GM12878 (cell line): ENCODE data around the gene STAT5B. TPM values are rescaled to one million over a fixed set of nuclear protein-coding genes. Genes with fewer than 3 reads are reported as not detected.

Experiments
- ATAC-seq: fragments of 200-7000 bp; cut with Tn5 transposase; 3 replicates; pipeline ENCODE4 v1.9.1; 2020; ENCODE audit warnings: mild to moderate bottlenecking, moderate library complexity
- BruUV-seq: library from RNA; stranded (reverse); fragments of 400-500 nt; replicated peaks from 2 replicates; lab custom pipeline; 2021; lab: Mats Ljungman, UMichigan
- CTCF ChIA-PET: fragments of 300-600 bp; sonication (Branson Sonifier 250); formaldehyde crosslinking; extraction: SDS; loops from one replicate; lab custom pipeline; 2021; ENCODE audit warnings: inconsistent platforms; lab: Yijun Ruan, JAX
- POLR2A ChIA-PET: fragments of 350-600 bp; formaldehyde crosslinking; extraction: SDS; loops from one replicate; lab custom pipeline; 2021; ENCODE audit warnings: inconsistent platforms; lab: Charles Lee
- RAD21 ChIA-PET: fragments of 300-600 bp; sonication (Branson Sonifier 250); formaldehyde crosslinking; loops from one replicate; lab custom pipeline; 2023; ENCODE audit warnings: antibody characterized with exemption; ENCODE audit not compliant: unreplicated experiment; lab: Charles Lee
- SMC1A ChIA-PET: fragments of 300-600 bp; sonication (Branson Sonifier 250); formaldehyde crosslinking; loops from one replicate; lab custom pipeline; 2023; ENCODE audit not compliant: unreplicated experiment, uncharacterized antibody; lab: Charles Lee
- DNase-seq: peaks from one replicate; pipeline ENCODE4 v3.0.0-alpha.2; 2011; ENCODE audit warnings: low read depth, low spot score
- FAIRE-seq: peaks from 3 replicates; lab custom pipeline; 2011; peaks lifted over from hg19 to GRCh38; lab: Jason Lieb, UNC
- H2AFZ ChIP-seq: 2 replicates; pipeline ENCODE4 v1.6.0; 2011; ENCODE audit warnings: low read depth, low read length, control low read depth; ENCODE audit not compliant: control insufficient read depth
- H3K27ac ChIP-seq: 2 replicates; pipeline ENCODE4 v1.5.1; 2011; ENCODE audit warnings: control low read depth; ENCODE audit not compliant: control insufficient read depth, insufficient read depth
- H3K27me3 ChIP-seq, 2 experiments: replicated peaks in 1 of 2; 2 replicates each; pipeline versions ENCODE4 v1.6.0 to v1.6.1; 2011; ENCODE audit warnings: low read length in 1 of 2; ENCODE audit not compliant: control insufficient read depth in 2 of 2, insufficient read depth in 2 of 2
- H3K36me3 ChIP-seq, 2 experiments: 2 replicates each; pipeline ENCODE4 v1.5.1; 2011; ENCODE audit warnings: low read length in 1 of 2; ENCODE audit not compliant: control insufficient read depth in 2 of 2, insufficient read depth in 2 of 2
- H3K4me1 ChIP-seq: 2 replicates; pipeline ENCODE4 v1.6.1; 2011; ENCODE audit warnings: mild to moderate bottlenecking, low read length, moderate library complexity, mixed read lengths; ENCODE audit not compliant: control insufficient read depth, insufficient read depth
- H3K4me2 ChIP-seq: 2 replicates; pipeline ENCODE4 v1.6.0; 2011; ENCODE audit warnings: control low read depth; ENCODE audit not compliant: control insufficient read depth, insufficient read depth
- H3K4me3 ChIP-seq: fragments of 200-600 bp; sonication (generic); 2 replicates; pipeline ENCODE4 v1.5.1; 2016
- H3K79me2 ChIP-seq: 2 replicates; pipeline ENCODE4 v1.6.0; 2011; ENCODE audit warnings: low read length; ENCODE audit not compliant: control insufficient read depth, insufficient read depth
- H3K9ac ChIP-seq: 2 replicates; pipeline ENCODE4 v1.8.0; 2011; ENCODE audit warnings: low read length, control low read depth, mixed read lengths; ENCODE audit not compliant: control insufficient read depth, insufficient read depth
- H3K9me3 ChIP-seq: replicated peaks from 3 replicates; pipeline ENCODE4 v1.5.1; 2011; ENCODE audit warnings: mild to moderate bottlenecking, low read length; ENCODE audit not compliant: control insufficient read depth, insufficient read depth
- H4K20me1 ChIP-seq: 2 replicates; pipeline ENCODE4 v1.6.0; 2011; ENCODE audit not compliant: control insufficient read depth, insufficient read depth
- BMI1 ChIP-seq: fragments of 450-650 bp; IDR thresholded peaks from 2 replicates; pipeline ENCODE4 v1.6.1; 2016; ENCODE audit warnings: mild to moderate bottlenecking, moderate library complexity, borderline replicate concordance
- CEBPZ ChIP-seq: fragments of 150-350 bp; IDR thresholded peaks from 2 replicates; pipeline ENCODE4 v1.6.1; 2016; ENCODE audit warnings: low read depth, low read length
- CREM ChIP-seq: IDR thresholded peaks from 2 replicates; pipeline ENCODE4 v1.6.1; 2014; ENCODE audit warnings: antibody characterized with exemption, low read depth
- FOS ChIP-seq: IDR thresholded peaks from 3 replicates; pipeline ENCODE4 v1.6.1; 2011; ENCODE audit warnings: borderline replicate concordance; ENCODE audit not compliant: insufficient read length; ENCODE audit errors: extremely low read depth
- GATAD2B ChIP-seq: fragments of 450-650 bp; conservative IDR thresholded peaks from 2 replicates; pipeline ENCODE4 v1.6.1; 2017; ENCODE audit warnings: low read depth, mild to moderate bottlenecking, moderate library complexity
- LARP7 ChIP-seq: fragments of 450-650 bp; IDR thresholded peaks from 2 replicates; pipeline ENCODE4 v1.6.1; 2017; ENCODE audit warnings: mild to moderate bottlenecking
- MTA3 ChIP-seq: IDR thresholded peaks from 2 replicates; pipeline ENCODE4 v1.6.1; 2012; ENCODE audit warnings: low read length, inconsistent platforms, borderline replicate concordance
- NFXL1 ChIP-seq: fragments of 450-650 bp; IDR thresholded peaks from 2 replicates; pipeline ENCODE4 v1.6.1; 2017; ENCODE audit warnings: antibody characterized with exemption, mild to moderate bottlenecking, borderline replicate concordance
- NR2F1 ChIP-seq: fragments of 450-650 bp; conservative IDR thresholded peaks from 2 replicates; pipeline ENCODE4 v1.6.1; 2017; ENCODE audit warnings: mild to moderate bottlenecking
- RCOR1 ChIP-seq: conservative IDR thresholded peaks from 2 replicates; pipeline ENCODE4 v1.6.1; 2012; ENCODE audit warnings: low read depth, low read length, improper control_type of control experiment
- RELA ChIP-seq: fragments of 450-650 bp; IDR thresholded peaks from 2 replicates; pipeline ENCODE4 v1.8.0; 2014; ENCODE audit warnings: borderline replicate concordance; ENCODE audit not compliant: partially characterized antibody
- SMARCA5 ChIP-seq: fragments of 450-650 bp; IDR thresholded peaks from 2 replicates; pipeline ENCODE4 v1.6.1; 2017; ENCODE audit warnings: mild to moderate bottlenecking
- ZZZ3 ChIP-seq: IDR thresholded peaks from 2 replicates; pipeline ENCODE4 v1.6.1; 2011; ENCODE audit warnings: low read depth; ENCODE audit not compliant: control insufficient read depth, insufficient read length
- WGBS: methylation state at CpG from one replicate; pipeline ENCODE4 v1.1.6; 2016; ENCODE audit warnings: low lambda C conversion rate; ENCODE audit not compliant: insufficient replicate concordance, insufficient coverage; ENCODE audit errors: missing lambda C conversion rate; 5-methylcytosine and 5-hydroxymethylcytosine counted together
- in situ Hi-C: fragments of 300-500 bp; cut with MboI; formaldehyde crosslinking; loops from 9 replicates; pipeline ENCODE4 v1.14.3; 2018; ENCODE audit warnings: mixed read lengths
- intact Hi-C: fragments of 100-400 bp; cut with micrococcal nuclease; formaldehyde crosslinking; loops from one replicate; pipeline ENCODE4 v1.14.2; 2022; ENCODE audit not compliant: unreplicated experiment
- polyA plus RNA-seq, 11 experiments: library from polyadenylated mRNA; depleted of rRNA in 4 of 11; unstranded in 6 of 11; stranded (reverse) in 5 of 11; fragments of >200 nt; fragmentation: Nextera tagmentation in 4 of 11; fragmentation: Illumina TruSeq in 1 of 11; extraction: Ambion mirVana in 4 of 11; extraction: Trizol in 1 of 11; gene quantifications; 1 replicate in 1 of 11; 2 replicates in 10 of 11; pipeline versions ENCODE4 v1.2.1 to v1.2.3, GENCODE V29; 2011 to 2016; ENCODE audit warnings: inconsistent platforms in 2 of 11, missing spikeins in 2 of 11, low read depth in 1 of 11
- total RNA-seq, 4 experiments: library from RNA; depleted of rRNA in 3 of 4; stranded (reverse); fragments of >200 nt in 3 of 4; fragmentation: Illumina TruSeq in 1 of 4; extraction: Trizol in 1 of 4; gene quantifications; 2 replicates each; pipeline versions ENCODE4 v1.2.1 to v1.2.3, GENCODE V29; 2013 to 2021

STAT5B gene
- total and polyA plus RNA-seq, 10 of the 15 experiments (the other 5 are each of a cell fraction or from before 2014, with no cell fraction given), result 11.0 to 69.6 (median 46.7) TPM

GRCh38 chr17:42192189-42193126 lies 83.7 kb downstream of the STAT5B start:
- in situ Hi-C loops (no loop called here), intact Hi-C loops (no loop called here)
- Histone ChIP-seq H3K36me3 (no peaks in the 10 kb centered on the region), H3K9me3 (no peaks in the 10 kb centered on the region), H3K27me3 (no peaks in the 10 kb centered on the region), H3K4me2 (peak overlapping the region; percentile 60), H3K27ac (no peak overlapping the region), H2AFZ (no peak overlapping the region), H3K9ac (no peak overlapping the region), H3K4me1 (0 out of 2 replicates have a peak, but pooled peaks cover 3% of the 10 kb centered on the region), H3K79me2 (peaks cover 4% of the 10 kb centered on the region), H3K4me3 (peak overlapping the region; percentile 92; the same call in 1 of the 2 replicates), H4K20me1 (no peaks in the 10 kb centered on the region)
- FAIRE-seq (no peak), DNase-seq (no peak), ATAC-seq (no peak)
- SMC1A ChIA-PET, result interaction anchor here (0.8 kb wide), 1 partner anchor 17 kb away, joined by 3 read pairs; no protein-coding TSS in a partner anchor
- RAD21 ChIA-PET, result interaction anchor here (0.5 to 2.0 kb wide), 3 partner anchors 11 to 72 kb away, joined by 4 to 16 read pairs (median 4); partner anchors contain the start of gene KCNH4
- CTCF ChIA-PET, result interaction anchor here (1.2 kb wide), 1 partner anchor 14 kb away, joined by 3 read pairs; no protein-coding TSS in a partner anchor
- POLR2A ChIA-PET, result interaction anchor here (0.5 to 0.8 kb wide), 3 partner anchors 9 to 1753 kb away, joined by 6 to 7 read pairs (median 6); no protein-coding TSS in a partner anchor
- no TSS peak for BruUV-seq
- WGBS, result 83% methylated on average over 23 of the region's 23 CpGs
- TF ChIP-seq BMI1 (no peak), RELA (no peak), SMARCA5 (no peak)

DNA sequence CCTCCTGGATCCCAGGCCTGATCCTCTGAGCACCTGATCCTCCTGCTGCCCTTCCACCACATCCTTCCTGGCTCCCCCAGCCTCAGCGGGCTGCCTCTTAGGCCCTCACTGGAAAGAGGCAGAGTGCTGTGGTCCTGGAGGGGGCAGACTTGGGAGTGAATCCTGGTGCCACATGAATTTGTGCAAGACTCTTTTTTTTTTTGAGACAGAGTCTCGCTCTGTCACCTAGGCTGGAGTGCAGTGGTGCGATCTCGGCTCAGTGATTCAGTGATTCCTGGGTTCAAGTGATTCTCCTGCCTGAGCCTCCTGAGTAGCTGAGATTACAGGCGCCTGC lies 84.9 kb downstream of the STAT5B start:
- BruUV-seq, result no TSS peak
- CTCF ChIA-PET, result interaction anchor here (0.8 to 2.1 kb wide), 2 partner anchors 10 to 125 kb away, joined by 3 to 9 read pairs; partner anchors contain the start of gene KCNH4
- POLR2A ChIA-PET, result interaction anchor here (0.8 kb wide), 1 partner anchor 8 kb away, joined by 7 read pairs; no protein-coding TSS in a partner anchor
- in situ Hi-C loops, result no loop called here
- H3K27me3 ChIP-seq, result no peaks in the 10 kb centered on the region
- no peak overlapping the region for H3K9ac ChIP-seq
- SMC1A ChIA-PET, result no interaction called here
- FAIRE-seq, result no peak
- no peak overlapping the region for H2AFZ ChIP-seq
- H3K79me2 ChIP-seq, result peaks cover 4% of the 10 kb centered on the region
- 96% methylated on average over 5 of the region's 5 CpGs for WGBS
- no peaks in the 10 kb centered on the region for H3K9me3 ChIP-seq
- 0 out of 2 replicates have a peak, but pooled peaks cover 3% of the 10 kb centered on the region for H3K4me1 ChIP-seq
- ATAC-seq, result no peak
- no peak overlapping the region for H3K4me2 ChIP-seq
- H3K4me3 ChIP-seq, result no peak overlapping the region
- DNase-seq, result no peak
- RAD21 ChIA-PET, result interaction anchor here (0.6 kb wide), 1 partner anchor 20 kb away, joined by 4 read pairs; no protein-coding TSS in a partner anchor
- H3K27ac ChIP-seq, result no peak overlapping the region
- no peaks in the 10 kb centered on the region for H4K20me1 ChIP-seq
- intact Hi-C loops, result no loop called here
- no peaks in the 10 kb centered on the region for H3K36me3 ChIP-seq
- TF ChIP-seq MTA3, result no peak
- TF ChIP-seq RCOR1, result no peak
- TF ChIP-seq NR2F1, result no peak
- no peak for TF ChIP-seq ZZZ3
- no peak for TF ChIP-seq CREM
- no peak for TF ChIP-seq GATAD2B
- TF ChIP-seq CEBPZ, result no peak
- TF ChIP-seq LARP7, result no peak
- no peak for TF ChIP-seq FOS
- no peak for TF ChIP-seq NFXL1
